HG03354 (cell line): Measurements from ENCODE around the gene IL18RAP.

Source experiments
- ATAC-seq: cut with Tn5 transposase; IDR thresholded peaks from one replicate; pipeline ENCODE4 v1.9.1; 2021; ENCODE audit warnings: mild to moderate bottlenecking; ENCODE audit not compliant: unreplicated experiment, poor library complexity, severe bottlenecking

IL18RAP gene

DNA sequence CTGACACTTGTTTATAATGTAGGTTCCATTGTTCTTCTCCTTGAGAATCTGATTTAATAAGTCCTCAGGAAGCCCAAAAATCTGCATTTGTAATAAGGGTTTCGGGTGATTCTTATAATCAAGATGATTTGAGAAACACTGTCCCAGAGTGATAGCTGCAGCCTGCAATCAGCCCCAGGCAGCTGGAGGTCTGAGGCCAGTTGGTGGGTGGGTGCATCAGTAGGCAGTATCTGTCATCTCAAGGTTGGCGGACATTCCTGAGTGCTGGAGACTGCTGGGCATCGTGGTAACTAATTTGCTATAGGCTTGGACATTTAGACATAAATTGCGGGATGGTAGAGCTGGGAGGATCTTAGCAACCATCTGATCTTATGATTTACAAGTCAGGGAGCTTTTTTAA, 2.7 kb upstream of the IL18RAP start:
- ATAC-seq: no peak

DNA sequence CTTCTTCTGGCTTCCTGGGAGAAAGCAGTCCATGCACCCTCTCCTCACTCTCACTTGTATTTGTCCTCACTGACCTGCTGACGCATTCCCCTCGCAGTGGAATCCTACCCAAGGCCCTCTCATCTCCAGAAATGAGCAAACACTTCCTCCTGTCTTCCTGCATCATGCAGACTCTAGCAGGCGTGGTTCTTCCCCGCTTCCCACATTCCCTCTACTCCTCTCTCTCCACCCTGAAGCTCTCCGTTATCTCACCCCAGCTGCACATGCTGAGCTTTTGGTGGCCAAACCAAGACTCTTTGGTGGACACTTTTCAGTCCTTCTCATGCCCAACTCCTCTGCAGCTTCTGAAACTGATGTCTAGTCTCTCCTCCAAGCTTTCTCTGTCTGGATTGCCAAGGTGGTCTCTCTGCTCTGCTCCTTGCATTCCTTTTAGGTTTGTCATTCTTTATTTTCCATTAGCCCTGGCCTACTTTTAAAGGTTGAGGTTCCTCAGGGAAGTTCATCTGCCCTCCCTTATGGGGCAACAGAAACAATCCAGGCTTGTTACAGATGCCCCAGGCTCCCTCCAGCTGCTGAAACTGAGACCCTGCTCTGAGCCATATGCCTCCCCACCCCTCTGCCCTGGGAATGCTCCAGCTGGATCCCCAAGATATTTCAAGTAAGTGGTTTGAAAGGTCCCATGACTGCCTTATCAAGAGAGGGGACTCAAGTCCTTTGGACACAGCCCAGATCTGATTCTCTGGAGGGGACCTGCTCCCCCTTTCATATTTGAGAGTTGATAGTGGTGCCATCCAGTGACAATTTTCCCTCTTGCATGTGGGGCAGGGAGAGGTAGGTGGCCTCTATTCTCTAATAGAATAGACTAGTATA, 835 bp upstream of the IL18RAP start:
- no peak for ATAC-seq

DNA sequence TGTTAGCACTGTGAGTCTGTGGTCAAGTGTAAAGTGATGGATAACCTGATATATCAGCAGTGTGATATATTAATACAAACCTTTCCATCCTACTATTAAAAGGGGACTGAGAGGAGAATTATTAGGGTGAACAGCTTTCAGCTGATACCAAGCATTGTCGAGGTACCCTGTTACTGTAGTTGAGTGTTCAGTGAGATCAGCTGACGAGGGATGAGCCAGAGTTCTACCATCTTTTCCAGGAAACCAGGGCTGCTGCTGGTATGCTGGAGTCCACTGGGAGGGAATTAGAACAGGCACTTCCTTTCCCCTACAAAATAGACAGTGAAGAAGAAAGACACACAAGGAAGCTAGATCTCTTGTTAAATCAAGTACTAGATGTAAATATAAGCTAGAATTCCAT, 408 bp downstream of the IL18RAP start:
- ATAC-seq: no peak

DNA sequence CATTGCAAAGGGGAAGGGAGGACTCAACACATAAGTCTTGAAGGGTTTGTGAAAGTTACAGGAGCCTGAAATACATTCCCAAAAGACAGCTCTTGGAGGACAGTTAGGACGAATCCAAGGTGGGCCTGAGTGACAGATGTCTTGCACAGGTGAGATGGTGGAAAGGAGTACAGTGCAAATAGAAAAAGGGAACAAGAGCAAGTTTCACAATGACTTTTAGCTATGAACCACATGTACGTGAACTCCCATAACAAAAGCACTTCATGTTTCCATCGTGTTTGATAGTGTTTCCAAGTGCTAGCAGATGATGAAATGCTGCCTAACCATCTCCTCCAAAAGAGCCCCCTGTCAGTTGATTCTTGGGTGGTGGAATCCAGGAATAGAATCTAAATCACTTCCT, 1.8 kb downstream of the IL18RAP start:
- ATAC-seq: peak; percentile 94

DNA sequence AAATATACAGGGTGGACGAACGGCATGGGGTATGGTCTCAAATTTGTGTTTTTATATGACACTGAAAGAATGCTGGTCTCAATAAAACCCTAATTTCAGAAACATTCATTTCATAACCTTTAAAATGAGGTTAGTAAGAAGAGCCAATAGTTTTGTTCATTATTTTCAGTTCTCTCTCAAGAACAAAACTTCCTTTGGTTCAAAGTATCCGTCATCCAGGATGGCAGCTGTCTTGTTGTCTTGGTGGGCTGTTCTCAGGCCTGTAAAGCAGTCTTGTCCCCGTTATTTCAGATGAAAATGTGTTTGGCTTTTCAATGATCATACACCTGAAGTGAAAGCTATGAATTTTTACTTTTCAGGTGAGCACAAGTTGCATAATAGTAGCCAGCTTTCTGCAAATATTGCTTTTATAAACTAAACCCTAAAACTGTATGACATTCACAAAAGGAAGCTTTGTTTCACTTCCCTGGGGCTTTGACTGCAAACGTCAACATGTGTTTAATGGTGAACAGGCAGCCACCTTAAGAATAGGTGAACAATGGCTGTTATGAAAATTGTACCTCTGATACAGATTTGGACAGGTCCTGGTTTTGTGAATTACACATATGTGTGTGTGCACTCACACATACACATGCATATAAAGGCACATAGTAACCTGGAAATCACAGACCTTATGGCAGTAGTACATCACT, 2.6 kb downstream of the IL18RAP start:
- no peak for ATAC-seq

DNA sequence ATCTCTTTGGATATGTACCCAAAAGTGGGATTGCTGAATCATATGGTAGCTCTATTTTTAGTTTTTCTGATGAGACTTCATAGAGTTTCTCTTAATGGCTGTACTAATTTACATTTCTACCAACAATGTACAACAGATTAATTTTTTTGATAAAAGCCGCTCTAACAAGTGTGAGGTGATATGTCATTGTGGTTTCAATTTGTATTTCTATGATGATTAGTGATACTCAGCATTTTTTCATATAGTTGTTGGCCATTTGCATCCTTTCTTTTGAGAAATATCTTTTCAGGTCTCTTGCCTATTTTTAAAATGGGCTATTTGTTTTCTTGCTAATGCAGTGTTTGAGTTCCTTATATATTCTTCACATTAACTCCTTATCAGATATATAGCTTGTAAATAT, 4.3 kb downstream of the IL18RAP start:
- no peak for ATAC-seq

DNA sequence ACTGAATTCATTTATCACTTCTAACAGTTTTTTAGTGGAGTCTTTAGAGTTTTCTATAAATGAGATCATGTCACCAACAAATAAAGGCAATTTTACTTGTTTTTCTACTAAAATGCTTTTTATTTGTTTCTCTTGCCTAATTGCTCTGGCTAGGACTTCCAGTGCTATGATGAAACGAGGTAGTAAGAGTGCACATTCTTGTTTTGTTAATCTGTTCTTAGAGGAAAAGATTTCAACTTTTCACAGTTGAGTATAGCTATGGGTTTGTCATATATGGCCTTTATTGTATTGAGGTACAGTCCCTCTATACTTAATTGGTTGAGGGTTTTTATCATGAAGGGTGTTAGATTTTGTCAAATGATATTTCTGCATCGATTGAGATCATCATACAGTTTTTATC, 5.6 kb downstream of the IL18RAP start:
- ATAC-seq: no peak

DNA sequence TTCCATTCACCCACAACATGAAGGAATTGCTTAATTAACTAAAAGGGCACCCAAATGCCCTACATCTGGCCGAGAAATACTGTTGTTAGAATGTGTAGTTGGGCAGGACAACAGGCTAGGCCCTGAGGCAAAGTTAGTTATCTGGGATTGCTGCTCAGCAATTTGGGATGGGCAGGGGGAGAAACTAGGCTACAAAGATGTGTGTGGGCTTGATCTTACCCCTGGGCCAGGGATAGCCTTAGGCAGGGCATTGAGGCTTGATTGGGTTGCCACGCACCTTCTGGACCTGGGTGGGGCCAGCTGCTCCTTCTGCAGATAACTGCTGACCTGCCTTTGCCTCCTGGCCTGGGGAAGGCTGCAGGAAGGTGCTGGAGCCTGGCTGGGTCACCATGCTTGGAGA, 9.4 kb downstream of the IL18RAP start:
- ATAC-seq: no peak

DNA sequence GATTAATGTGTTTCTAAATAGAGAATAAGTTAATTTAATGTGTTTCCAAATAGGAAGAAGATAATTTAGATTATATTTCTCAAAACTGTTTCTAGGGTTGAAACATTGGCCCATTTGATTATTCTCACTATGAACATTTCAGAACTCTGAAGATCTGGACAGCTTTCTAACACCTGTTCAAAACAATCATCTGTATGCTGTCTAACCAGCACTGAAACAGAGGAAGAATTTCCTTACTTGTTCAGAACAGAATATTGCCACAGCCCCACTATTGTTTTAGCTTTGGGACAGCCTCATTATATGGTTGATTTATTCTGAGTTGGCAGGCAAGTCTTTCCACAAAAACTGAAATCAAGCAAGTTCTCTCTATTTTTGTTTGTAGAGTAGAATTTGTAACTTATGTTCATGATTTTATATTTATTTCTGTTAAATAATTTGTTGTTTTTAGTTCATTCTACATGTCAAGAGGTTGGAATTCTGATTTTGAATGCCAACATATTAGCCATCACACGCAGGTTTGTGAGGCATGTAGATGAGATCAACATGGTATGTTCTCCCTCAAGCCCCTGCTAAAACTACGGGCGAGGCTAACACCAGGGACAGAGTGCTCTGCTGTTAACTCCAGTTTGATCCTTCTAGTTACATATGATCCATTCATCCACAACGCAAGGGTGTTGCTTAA, 11.2 kb downstream of the IL18RAP start:
- no peak for ATAC-seq

DNA sequence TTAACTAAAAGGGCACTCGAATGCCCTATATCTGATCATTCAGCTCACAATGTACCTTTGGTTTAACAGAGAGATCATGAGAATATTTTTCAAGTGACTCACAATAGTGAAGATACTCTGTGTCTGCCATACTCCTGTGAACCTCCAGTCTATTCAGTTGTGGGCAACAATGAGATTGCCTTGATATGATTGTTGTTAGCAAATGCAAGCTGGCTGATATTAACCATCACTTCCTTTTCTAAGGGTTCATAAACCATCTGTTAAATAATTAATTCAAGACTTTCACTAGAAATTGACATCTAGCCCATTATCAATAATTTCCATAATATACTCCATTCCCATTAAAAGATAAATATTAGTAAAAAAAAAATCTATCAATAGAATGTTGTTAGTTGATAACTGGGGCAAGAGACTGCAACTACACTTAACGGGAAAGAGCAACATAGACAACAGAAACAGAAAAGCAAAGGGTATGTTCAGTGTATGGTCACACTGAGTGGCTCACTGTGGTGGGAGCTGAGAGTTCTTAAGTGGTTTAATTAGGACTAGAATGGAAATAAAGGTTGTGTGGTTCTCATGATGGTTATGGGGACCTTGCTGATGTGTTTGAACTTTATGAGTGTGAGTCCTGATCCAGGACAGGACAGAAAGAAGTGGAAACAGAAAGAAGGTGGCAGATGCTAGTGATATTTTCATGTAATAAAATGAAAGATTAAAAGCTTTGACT, 11.9 kb downstream of the IL18RAP start:
- ATAC-seq: peak; percentile 75

DNA sequence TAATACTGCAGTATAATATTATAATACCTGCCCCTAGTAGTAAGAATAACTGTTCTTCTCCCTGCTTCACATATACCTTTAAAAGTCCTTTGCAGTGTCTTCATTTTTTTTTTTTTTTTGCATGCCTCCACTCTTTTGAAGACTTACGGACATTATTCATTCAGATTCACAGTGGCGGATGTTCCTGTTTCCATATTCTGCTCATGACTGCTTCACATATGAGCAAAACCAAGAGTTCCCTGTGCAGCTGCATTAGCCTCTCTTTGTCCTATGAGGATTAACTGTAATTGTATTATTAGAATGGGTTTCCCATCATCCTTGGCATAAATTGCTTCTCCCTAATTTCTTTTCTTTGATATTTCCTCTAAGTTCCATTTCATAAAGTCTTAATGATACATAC, 12.8 kb downstream of the IL18RAP start:
- ATAC-seq: no peak

DNA sequence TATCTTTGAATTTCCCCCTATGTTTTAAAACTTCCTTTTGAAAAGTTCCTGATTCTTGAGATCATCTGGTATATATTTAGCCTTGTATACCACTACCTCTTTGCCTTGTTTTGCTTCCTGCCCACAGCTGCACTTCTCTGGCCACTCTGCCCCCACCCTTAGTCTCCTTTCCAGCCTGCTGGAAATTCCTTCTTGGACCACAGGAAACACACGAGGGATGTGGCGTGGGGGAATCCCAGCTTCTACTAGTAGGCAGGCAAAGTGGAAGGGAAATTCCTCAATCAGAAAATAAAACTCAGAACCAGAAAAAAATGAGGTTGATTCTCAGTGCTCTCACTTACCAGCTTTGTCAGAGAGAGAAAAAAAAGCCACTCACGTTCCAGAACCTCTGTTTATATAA, 13.4 kb downstream of the IL18RAP start:
- no peak for ATAC-seq

DNA sequence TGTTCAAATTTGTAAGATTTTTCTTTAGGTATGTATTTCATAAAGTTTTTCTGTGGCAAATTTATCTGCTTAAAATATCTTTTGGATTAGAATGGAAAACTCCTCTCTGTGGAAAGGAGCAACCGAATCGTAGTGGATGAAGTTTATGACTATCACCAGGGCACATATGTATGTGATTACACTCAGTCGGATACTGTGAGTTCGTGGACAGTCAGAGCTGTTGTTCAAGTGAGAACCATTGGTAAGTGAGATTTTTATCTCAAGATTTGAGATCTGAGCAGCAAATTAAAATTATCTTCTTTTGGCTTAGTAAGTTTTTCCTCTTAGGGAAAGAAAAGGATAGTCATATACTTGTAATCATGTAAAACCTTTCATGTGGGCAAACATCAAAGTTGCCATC, 14.2 kb downstream of the IL18RAP start:
- no peak for ATAC-seq

DNA sequence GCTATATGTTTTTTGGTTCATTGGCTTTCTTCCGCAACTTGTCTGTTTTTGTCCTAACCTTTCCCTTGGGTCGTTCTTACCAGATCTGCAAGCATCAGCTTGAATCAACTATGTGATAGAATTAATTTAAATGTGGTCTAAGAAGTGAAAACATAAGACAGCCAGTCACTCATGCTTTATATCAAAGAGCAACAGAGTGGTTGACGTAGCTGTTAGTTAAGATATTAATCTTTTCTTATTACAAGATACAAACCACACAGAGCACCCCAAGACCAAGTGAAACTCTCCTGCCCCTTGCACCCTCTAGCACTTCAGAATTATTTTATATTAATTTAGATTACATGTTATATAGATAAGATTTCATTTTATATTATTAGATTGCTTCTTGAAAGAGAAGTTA, 15.2 kb downstream of the IL18RAP start:
- ATAC-seq: no peak

DNA sequence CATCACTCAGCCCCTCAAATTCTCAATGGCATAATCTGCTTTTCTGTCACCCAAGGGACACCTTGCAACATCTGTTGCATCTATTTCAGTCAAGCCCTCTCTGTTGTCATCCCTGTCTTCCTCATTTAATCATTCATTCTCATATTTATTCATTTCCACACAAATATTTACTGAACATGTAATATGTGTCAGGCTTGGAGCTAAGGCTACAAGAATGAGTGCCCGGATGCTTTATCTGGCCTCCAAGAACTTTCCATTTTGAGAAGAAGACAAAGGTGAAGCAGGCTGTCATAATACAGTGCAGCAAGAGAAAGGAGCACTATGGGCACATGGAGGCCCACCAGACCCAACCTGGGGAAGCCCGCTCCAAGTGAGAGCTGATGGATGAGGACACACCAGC, 15.6 kb downstream of the IL18RAP start:
- no peak for ATAC-seq

DNA sequence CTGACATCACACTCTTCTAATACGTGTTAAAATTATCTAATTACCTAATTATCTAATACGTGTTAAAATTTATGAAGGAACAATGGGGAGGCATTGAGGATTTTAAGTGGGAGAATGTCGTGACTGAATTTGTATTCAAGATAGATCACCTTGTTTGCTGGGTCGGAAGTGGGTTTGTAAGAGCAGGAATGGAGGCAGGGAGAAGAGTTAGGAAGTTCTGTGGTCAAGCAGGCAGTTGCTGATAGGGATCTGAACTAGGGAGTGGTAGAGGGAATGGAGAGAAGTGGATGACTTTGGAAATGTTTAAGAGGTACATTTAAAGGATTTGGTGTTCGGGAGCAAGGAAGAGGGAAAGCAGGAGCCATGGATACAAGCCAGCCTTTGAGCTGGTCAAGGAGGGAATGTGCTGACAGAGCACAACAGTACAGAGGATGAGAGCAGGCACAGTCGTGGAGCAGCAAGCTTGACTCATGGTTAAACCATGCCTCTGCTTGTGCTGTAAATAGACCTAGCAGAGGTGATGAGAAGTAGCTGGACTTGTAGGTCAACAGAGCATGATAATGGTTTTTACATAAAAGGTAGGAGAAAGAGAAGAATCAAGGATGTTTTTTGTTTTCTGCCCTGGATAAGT, 16.2 kb downstream of the IL18RAP start:
- ATAC-seq: no peak

DNA sequence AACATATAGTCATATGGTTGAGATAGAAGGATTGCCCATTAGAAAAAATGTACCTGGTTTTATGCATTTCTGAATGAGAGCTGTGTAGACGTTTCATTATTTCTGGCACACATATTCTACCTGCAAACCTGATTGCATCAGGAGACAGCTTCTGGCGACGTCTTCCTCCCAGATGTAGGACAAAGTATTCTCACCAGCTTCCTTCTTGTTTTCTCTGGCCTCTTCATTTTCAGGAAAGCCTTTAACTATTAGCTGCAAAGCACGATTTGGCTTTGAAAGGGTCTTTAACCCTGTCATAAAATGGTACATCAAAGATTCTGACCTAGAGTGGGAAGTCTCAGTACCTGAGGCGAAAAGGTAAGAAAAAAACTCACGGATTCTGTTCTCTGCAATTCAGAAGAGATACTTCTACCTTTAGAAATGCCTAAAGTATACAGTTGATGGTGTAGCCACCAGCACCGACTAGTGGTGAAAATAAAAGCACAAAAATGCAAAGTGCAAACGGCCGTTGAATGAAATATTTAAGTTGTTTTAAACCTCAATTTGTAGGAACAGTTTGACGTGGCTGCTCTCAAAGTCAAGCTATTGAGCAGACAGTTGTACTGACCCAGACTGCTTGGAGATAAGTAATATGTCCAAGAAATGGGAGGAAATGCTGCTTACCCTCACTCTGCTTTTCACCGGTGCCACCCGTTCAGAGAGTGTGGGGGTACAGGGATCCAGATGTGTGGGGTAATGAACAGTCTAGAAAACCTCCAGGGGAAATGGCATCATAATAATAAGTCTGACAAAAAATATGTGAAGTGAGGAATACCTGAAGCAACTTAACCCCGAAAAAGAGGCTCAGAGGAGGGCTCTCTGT, 20.2 kb downstream of the IL18RAP start:
- no peak for ATAC-seq

DNA sequence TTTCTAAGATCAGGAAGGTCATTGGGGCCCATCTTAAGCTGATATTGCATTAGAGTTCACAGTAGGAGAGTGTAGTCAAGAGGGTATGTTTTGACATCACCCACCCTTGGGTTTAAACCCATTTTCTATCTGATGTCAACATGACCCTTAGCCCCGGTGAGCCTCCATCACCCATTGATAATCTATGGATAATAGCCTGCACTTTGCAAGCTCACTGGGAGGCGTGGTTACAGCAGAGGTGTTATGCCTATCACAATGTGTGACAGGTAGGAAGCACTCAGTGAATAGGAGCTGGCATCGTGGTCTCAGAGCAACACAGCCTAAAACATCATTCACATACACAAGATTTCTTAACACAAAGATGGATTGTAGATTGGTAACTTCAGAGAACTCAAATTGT, 21.3 kb downstream of the IL18RAP start:
- ATAC-seq: no peak

DNA sequence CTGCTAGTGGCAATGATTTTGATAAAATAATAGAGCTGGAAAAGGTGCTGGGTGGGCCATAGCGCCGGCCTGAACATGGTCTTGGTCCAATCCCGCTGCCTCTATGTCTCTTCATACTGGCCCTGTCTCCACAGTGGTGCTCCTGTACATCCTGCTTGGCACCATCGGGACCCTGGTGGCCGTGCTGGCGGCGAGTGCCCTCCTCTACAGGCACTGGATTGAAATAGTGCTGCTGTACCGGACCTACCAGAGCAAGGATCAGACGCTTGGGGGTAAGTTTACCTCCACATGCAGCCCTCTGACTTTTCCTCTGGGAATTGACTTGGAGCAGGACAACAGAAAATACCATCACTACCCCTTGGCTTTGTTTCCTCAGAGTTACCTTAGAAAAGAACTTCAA, 24.0 kb downstream of the IL18RAP start:
- ATAC-seq: no peak
